Stomach (tissue), 9 donors: Measurements from ENCODE around the gene CSMD2. TPM values are rescaled to one million over a fixed set of nuclear protein-coding genes. Genes with fewer than 3 reads are reported as not detected.

Experiments
- DNase-seq, 2 donors: peaks; one replicate each; pipeline versions ENCODE4 v3.0.0 to v3.0.0-alpha.2; 2013 to 2019
- H3K27ac ChIP-seq, 5 donors: fragments of 200-600 bp in 4 of 5; sonication (generic) in 4 of 5; one replicate each; pipeline ENCODE4 v1.5.1; 2013 to 2019; ENCODE audit warnings: mild to moderate bottlenecking in 1 of 5, moderate library complexity in 1 of 5
- H3K27me3 ChIP-seq, 3 donors: fragments of 200-600 bp; sonication (generic); one replicate each; pipeline ENCODE4 v1.5.1; 2017 to 2019; ENCODE audit warnings: mixed run types in 1 of 3
- H3K36me3 ChIP-seq, 4 donors: fragments of 200-600 bp; sonication (generic); 1 replicate in 3 of 4; 2 replicates in 1 of 4; pipeline ENCODE4 v1.5.1; 2016 to 2019
- H3K4me1 ChIP-seq, 4 donors: fragments of 200-600 bp; sonication (generic); one replicate each; pipeline ENCODE4 v1.5.1; 2016 to 2019
- H3K4me3 ChIP-seq, 4 donors: fragments of 200-600 bp; sonication (generic) in 3 of 4; one replicate each; pipeline ENCODE4 v1.5.1; 2016 to 2019; ENCODE audit warnings: mild to moderate bottlenecking in 1 of 4
- H3K9me3 ChIP-seq, 4 donors: fragments of 200-600 bp; sonication (generic); one replicate each; pipeline ENCODE4 v1.5.1; 2016 to 2019
- EP300 ChIP-seq: sonication (generic); formaldehyde crosslinking; IDR thresholded peaks from one replicate; pipeline ENCODE4 v1.6.1; 2017; ENCODE audit warnings: antibody characterized with exemption
- POLR2A ChIP-seq, 4 donors: fragments of 450-650 bp; IDR thresholded peaks; one replicate each; pipeline ENCODE4 v1.6.1; 2016; ENCODE audit warnings: antibody characterized with exemption in 4 of 4, control low read depth in 2 of 4, mild to moderate bottlenecking in 1 of 4, moderate library complexity in 1 of 4
- POLR2AphosphoS5 ChIP-seq, 3 donors: sonication (generic); formaldehyde crosslinking; IDR thresholded peaks; one replicate each; pipeline ENCODE4 v1.6.1; 2016; ENCODE audit warnings: antibody characterized with exemption in 3 of 3
- WGBS, 5 donors: extraction: QIAGEN DNeasy Blood & Tissue Kit in 3 of 5; methylation state at CpG; one replicate each; pipeline versions ENCODE4 v1.1.5 to v1.1.7; 2013 to 2018; 5-methylcytosine and 5-hydroxymethylcytosine counted together
- intact Hi-C: fragments of 100-400 bp; cut with DNase I; formaldehyde crosslinking; loops from one replicate; pipeline ENCODE4 v1.15.1; 2023; ENCODE audit warnings: low total_unique reads
- polyA plus RNA-seq, 3 donors: library from polyadenylated mRNA; stranded (reverse); fragments of 200-250 nt; gene quantifications; one replicate each; pipeline ENCODE4 v1.2.3, GENCODE V29; 2013
- total RNA-seq, 5 donors: library from RNA; depleted of rRNA; stranded (reverse); fragments of >200 nt; gene quantifications; one replicate each; pipeline versions ENCODE4 v1.1.0 to v1.2.3, GENCODE V29; 2014 to 2016
- TF ChIP-seq, protein P1 (sequence below), 7 experiments: fragments of 450-650 bp in 4 of 7; fragments of 200-600 bp in 3 of 7; sonication (generic) in 3 of 7; IDR thresholded peaks; one replicate each; pipeline ENCODE4 v1.5.1; 2016 to 2019; ENCODE audit warnings: antibody characterized with exemption in 7 of 7, control low read depth in 2 of 7, mild to moderate bottlenecking in 1 of 7
- donor health status: healthy with polysubstance abuse.
- donor health status: Bipolar disorder and iron deficiency.
- donor health status: healthy.

Gene CSMD2
- total and polyA plus RNA-seq, 8 donors: 0.10 to 3.5 (median 0.37) TPM; not detected in 1

DNA sequence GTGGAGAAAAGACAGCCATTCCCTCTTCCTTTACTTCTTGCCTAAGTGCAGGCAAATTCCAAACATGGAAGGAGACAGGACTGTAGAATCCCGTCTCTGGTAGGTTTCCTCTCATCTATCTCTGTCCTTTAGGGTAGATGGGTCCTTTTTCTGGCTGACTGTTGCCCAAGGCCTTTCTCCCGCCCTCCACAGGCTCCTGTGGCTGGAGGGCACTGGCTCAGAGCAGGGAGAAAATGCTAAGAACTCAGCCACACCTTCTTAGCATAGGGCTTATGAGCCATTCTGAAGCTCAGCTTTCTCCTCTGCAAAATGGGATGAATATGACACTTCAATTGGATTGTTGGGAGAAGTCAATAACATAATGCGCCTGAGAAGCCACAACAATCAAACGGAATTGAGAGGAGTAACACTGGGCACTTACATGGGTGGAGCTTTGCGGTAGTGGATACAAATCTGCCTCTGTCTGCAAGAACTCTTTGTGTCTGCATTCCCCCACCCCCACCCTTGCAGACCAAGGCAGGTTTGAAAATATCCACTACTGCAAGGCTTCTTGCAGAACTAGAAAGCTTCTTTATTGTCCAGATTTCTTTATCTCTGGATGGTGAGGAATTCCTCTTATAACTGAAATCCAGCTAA, 94.7 kb downstream of the CSMD2 start:
- Histone ChIP-seq H3K4me3 (no peak overlapping the region), H3K9me3 (no peaks in the 10 kb centered on the region), H3K4me1 (peaks cover 0 to 8% (median 2%) of the 10 kb centered on the region in 4 donors), H3K27me3 (peaks cover 0 to 15% (median 0%) of the 10 kb centered on the region in 3 donors), H3K36me3 (no peaks in the 10 kb centered on the region), H3K27ac (no peak overlapping the region)
- WGBS, 5 donors: 67 to 77% (median 73%) methylated on average over 5 of the region's 5 CpGs
- DNase-seq: no peak
- TF ChIP-seq POLR2AphosphoS5 (IDR thresholded peaks at IDR 0.05): no peak
- TF ChIP-seq, protein P1, sequence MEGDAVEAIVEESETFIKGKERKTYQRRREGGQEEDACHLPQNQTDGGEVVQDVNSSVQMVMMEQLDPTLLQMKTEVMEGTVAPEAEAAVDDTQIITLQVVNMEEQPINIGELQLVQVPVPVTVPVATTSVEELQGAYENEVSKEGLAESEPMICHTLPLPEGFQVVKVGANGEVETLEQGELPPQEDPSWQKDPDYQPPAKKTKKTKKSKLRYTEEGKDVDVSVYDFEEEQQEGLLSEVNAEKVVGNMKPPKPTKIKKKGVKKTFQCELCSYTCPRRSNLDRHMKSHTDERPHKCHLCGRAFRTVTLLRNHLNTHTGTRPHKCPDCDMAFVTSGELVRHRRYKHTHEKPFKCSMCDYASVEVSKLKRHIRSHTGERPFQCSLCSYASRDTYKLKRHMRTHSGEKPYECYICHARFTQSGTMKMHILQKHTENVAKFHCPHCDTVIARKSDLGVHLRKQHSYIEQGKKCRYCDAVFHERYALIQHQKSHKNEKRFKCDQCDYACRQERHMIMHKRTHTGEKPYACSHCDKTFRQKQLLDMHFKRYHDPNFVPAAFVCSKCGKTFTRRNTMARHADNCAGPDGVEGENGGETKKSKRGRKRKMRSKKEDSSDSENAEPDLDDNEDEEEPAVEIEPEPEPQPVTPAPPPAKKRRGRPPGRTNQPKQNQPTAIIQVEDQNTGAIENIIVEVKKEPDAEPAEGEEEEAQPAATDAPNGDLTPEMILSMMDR (IDR thresholded peaks at IDR 0.05): no peak
- TF ChIP-seq POLR2A (IDR thresholded peaks at IDR 0.05): no peak
- TF ChIP-seq EP300: no peak
- intact Hi-C loops: no loop called here

DNA sequence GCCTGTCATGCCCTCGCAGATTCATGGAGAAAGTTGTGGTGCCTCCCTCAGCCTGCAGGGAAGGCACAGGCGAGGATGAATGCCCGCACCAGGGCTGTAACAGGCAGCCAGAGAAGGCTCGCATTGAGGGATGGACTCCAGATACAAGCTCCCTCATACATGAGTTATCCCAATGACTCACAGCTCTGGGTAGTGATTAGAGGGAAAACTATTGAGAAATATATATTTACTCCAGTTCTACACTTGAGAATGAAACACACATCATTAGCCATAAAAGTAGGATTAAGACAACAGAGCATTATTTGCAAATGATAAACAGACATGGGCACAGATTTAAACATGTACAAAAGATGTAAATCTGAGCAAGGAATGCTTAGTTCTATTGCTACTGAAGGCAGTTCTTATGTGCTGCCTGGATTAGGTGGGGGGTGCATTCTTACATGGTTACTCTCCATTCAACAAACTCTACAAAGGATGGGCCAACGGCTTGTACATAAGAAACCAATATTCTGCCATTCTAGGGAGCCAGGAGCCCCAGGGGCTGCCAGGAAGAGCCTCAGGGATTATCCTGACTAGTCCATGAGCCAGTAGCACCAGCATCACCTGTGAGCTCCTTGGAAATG, 97.9 kb downstream of the CSMD2 start:
- Histone ChIP-seq H3K27me3 (peaks cover 0 to 15% (median 0%) of the 10 kb centered on the region in 3 donors), H3K27ac (no peak overlapping the region), H3K4me1 (no peaks in the 10 kb centered on the region), H3K36me3 (no peaks in the 10 kb centered on the region), H3K9me3 (no peaks in the 10 kb centered on the region), H3K4me3 (no peak overlapping the region)
- 68 to 85% (median 79%) methylated on average over 5 of the region's 5 CpGs for WGBS, 5 donors
- TF ChIP-seq POLR2A (IDR thresholded peaks at IDR 0.05): no peak
- TF ChIP-seq POLR2AphosphoS5 (IDR thresholded peaks at IDR 0.05): no peak
- TF ChIP-seq EP300: no peak
- TF ChIP-seq, protein P1 (IDR thresholded peaks at IDR 0.05): no peak
- intact Hi-C loops: no loop called here
- DNase-seq: no peak

DNA sequence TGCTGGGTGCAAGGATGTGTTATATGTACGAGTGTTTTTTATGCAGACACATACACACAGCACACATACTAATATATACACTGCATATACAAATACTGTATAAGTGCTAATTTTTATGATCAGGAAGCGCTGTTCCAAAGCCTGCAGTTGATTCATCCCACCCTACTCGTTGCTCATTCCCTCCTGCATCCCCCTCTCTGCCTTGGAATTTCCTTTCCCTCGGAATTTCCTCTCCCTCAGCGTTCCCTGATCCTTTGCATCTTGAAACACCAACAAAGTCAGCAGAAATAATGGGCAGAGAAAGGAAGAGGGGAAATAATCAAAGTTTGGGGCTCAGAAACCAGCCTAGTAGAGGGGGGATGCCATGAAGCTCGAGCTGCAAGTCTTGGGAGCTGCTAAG, 98.9 kb downstream of the CSMD2 start:
- WGBS, 5 donors: 46 to 61% (median 54%) methylated on average over 6 of the region's 6 CpGs
- H3K36me3 ChIP-seq: no peaks in the 10 kb centered on the region
- no peak for TF ChIP-seq POLR2A (IDR thresholded peaks at IDR 0.05)
- TF ChIP-seq, protein P1 (IDR thresholded peaks at IDR 0.05): no peak
- TF ChIP-seq POLR2AphosphoS5 (IDR thresholded peaks at IDR 0.05): no peak
- no peak for TF ChIP-seq EP300
- no peak overlapping the region for H3K4me3 ChIP-seq
- DNase-seq: no peak
- intact Hi-C loops: no loop called here
- no peaks in the 10 kb centered on the region for H3K9me3 ChIP-seq
- H3K4me1 ChIP-seq: peaks cover 0 to 3% (median 0%) of the 10 kb centered on the region in 4 donors
- no peak overlapping the region for H3K27ac ChIP-seq
- peaks cover 0 to 18% (median 0%) of the 10 kb centered on the region in 3 donors for H3K27me3 ChIP-seq

DNA sequence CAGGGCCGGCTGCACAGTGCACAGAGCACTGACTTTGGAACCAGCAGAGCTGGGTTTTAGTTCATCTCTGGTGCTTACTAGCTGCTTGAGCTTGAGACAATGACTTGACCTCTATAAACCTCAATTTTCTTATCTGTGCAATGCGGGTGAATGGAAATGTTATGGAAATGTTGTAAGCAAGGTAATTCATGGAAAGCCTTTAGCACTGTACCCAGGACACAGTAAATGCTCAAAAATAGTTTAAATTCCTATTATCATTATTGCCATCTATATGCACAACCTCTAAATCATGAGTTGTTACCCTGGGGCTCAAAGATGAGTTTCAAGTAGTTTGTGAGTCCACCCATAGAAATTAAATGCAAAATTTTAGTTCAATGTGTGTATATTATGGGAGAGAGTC, 99.5 kb downstream of the CSMD2 start:
- Histone ChIP-seq H3K36me3 (no peaks in the 10 kb centered on the region), H3K4me1 (peaks cover 0 to 8% (median 0%) of the 10 kb centered on the region in 4 donors), H3K27me3 (peaks cover 0 to 18% (median 0%) of the 10 kb centered on the region in 3 donors), H3K27ac (no peak overlapping the region), H3K4me3 (no peak overlapping the region), H3K9me3 (no peaks in the 10 kb centered on the region)
- no peak for DNase-seq
- TF ChIP-seq, protein P1 (IDR thresholded peaks at IDR 0.05): no peak
- TF ChIP-seq EP300 (no peak), POLR2AphosphoS5 (IDR thresholded peaks at IDR 0.05) (no peak), POLR2A (IDR thresholded peaks at IDR 0.05) (no peak)
- WGBS, 5 donors: 85 to 93% (median 90%) methylated on average over 2 of the region's 2 CpGs
- intact Hi-C loops: no loop called here
